Measurements from ENCODE around the gene SNRPN.
A peak's percentile ranks its signal among the peaks of the same experiment; 100 is the strongest.
"Not testable (repeated sequence)": the region's sequence is repeated elsewhere in the genome, so short reads cannot be mapped to it uniquely, and the experiment has no call there.

SNRPN gene

DNA sequence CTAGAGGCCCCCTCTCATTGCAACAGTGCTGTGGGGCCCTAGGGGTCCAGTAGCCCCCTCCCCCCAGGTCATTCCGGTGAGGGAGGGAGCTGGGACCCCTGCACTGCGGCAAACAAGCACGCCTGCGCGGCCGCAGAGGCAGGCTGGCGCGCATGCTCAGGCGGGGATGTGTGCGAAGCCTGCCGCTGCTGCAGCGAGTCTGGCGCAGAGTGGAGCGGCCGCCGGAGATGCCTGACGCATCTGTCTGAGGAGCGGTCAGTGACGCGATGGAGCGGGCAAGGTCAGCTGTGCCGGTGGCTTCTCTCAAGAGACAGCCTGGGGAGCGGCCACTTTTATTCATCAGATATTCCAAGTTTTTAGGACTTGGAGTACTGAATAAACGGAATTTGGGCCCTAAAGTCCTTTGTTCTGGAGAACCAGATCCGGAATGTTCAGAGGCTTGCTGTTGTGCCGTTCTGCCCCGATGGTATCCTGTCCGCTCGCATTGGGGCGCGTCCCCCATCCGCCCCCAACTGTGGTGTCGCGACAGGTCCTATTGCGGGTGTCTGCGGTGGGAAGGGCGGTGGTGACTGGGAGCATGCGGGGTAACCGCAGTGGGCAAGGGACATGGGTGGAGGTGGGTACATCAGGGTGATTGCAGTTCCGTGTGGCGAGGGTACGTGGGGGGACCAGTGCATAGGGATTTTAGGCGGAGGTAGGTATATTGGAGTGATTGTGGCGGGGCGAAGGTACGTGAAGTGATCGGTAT, at the start of gene SNRPN, which contains the start of gene SNURF:
TSS of gene SNRPN (plus strand) at position 205 of the 748 bp plus-strand sequence. CDS start 19,467 bp downstream, outside the sequence.
TSS of gene SNURF (plus strand) at position 205 of the 748 bp plus-strand sequence. CDS start at position 267, 62 bp downstream.
- DNase-seq (ENCODE audit: low spot score) = peak; percentile 60

DNA sequence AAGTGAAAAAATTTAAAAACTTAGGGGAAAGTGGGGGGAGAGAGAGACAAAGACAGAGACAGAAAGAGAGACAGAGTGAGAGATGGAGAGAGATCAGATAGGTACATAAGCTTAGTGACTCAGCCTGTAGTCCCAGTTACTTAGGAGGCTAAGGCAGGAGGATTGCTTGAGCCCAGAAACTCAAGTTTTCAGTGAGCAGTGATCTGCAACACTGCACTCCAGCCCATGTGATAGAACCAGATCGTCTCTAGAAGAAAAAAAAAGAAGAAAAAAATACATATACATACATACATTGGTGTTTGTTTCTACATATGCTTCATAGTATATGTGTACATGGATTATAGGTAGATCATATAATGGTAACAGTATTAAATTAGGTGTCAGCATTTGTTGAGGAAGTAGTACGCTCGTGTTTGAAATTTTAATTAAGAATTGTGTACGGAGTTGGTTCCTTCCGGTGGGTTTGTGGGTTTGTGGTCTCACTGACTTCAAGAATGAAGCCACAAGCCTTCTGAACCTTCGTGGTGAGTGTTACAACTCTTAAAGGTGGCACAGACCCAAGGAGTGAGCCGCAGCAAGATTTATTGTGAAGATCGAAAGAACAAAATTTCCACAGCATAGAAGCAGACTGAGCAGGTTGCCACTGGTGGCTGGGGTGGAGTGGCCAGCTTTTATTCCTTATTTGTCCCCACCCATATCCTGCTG, 38.3 kb upstream of the SNRPN start:
- DNase-seq (ENCODE audit: low spot score) = no peak

DNA sequence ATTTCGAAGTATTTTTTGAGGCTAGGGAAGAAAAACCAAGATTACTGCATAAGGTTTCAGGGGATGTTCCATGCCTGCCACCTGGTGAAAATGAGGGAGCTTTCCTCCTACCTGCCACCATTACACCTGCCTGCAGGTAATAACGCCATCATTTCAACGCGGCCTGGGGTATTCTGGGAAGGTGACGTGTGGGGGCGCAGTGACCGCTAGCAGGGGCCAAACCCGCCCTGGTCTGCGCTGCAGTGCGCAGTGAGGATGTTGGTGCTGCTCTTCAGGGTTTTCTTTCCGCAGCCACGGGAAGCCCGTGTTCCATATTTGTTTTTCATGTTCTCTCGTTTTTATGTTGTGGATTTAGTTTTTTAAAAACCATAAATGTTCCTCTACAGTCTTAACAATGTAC, 37.4 kb upstream of the SNRPN start:
- DNase-seq (ENCODE audit: low spot score) = no peak

DNA sequence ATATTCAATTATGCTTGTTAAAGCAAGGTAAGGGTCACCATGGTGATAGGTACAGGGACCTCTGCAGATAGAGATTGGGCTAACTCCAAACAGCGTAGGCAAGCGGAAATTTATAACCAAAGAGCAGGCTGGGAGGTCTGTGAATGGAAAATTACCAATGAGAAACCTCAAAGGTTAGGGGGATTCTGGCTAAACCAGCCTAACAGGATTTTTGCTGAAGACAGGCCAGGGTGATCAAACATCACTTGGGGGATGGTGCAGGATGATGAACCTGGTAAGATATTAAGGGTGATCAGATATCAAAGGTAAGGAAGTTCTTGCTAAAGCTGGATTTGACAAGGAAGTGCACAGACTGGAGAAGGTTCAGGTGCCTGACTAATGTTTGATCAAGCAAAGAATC, 35.3 kb upstream of the SNRPN start:
- no peak for DNase-seq (ENCODE audit: low spot score)

DNA sequence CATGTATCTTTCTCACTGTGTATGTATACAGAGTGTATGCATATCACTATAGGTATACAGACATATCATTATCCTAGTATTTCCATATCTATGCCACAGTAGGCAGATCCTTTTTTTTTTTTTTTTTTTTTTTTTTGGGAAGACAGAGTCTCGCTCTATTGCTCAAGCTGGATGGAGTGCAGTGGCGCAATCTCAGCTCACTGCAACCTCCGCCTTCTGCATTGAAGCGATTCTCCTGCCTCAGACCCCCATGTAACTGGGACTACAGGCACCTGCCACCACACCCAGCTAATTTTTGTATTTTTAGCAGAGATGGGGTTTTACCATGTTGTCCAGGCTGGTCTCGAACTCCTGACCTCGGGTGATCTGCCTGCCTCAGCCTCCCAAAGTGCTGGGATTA, 32.0 kb upstream of the SNRPN start:
- DNase-seq (ENCODE audit: low spot score) = not testable (repeated sequence)

DNA sequence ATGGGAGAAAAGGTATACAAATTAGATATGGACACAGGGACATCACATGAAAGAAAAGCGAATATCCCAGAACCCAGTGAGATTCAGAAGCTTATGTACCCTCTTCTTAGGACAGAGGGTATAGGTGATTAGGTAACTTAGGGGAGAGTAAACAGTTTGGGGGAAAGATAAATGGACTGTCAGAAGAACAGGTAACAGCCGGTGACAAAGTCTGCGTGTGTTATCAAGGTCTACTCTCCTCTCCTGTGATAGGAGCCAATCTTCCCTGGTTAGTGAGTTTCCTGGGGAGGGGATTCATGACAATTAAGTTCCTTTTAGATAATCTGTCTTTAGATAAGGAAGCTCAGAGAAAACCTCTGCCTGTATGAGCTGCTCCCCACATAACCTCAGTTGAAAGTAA, 30.6 kb upstream of the SNRPN start:
- DNase-seq (ENCODE audit: low spot score) = no peak

DNA sequence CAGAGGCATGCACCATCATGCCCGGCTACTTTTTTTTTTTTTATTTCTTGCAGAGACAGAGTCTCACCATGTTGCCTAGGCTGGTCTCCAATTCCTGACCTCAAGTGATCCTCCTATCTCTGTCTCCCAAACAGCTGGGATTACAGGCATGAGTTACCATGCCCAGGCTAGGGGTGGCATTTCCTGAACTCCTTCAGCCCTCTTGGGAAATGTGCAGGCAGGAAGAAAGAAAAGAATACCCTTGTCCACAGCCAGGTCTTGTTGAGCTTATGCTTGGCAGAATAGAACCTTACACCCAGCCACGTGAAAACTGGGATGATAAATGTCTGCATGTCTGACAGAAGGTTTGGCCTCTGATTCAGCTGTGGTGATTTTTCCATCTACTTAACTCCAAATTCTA, 30.2 kb upstream of the SNRPN start:
- DNase-seq (ENCODE audit: low spot score) = no peak

DNA sequence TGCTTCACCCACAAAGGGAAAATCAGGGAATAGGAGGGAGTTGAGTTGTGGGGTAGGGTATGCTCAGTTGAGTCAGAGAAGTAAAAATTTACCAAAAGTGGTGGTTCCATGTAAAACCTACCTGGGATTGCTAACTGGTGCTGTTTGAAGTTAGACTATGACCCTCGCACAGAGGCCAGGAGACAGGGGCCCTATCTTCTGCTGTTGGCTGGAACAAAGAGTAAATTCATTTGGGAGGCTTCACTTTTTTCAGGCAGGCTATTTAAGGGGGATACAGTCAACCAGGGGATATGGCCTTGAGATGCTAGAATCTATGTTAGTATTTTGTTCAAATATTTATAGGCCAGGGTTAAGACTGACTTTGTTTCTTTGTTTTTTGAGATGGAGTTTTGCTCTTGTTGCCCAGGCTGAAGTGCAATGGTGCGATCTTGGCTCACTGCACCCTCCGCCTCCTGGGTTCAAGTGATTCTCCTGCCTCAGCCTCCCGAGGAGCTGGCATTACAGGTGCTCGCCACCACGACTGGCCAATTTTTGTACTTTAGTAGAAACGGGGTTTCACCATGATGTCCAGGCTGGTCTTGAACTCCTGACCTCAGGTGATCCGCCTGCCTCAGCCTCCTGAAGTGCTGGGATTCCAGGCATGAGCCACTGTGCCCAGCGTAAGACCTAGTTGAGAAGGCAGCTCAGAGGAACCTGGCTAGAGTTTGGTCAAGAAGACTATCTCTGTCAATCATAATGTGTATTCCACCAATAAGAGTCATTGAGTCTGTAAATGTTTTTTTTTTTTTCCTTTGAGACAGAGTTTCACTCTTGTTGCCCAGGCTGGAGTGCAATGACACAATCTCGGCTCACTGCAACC, 22.7 kb upstream of the SNRPN start:
- not testable (repeated sequence) for DNase-seq (ENCODE audit: low spot score)

DNA sequence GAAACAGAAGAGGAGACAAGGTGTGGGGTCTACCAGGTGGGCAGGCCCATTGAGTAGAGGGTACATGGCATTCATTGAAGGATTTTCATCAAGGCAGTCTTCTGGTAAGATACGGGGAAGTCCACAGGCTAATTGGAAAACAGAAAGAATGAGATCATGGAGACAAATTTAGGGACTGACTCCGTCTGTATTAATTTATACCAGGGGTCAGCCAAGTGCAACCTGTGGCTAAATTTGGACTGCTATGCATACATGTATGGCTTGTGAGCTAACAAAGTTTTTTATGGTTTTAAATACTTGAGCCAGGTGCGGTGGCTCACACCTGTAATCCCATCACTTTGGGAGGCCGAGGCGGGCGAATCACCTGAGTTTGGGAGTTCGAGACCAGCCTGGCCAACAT, 21.1 kb upstream of the SNRPN start:
- DNase-seq (ENCODE audit: low spot score) = no peak

DNA sequence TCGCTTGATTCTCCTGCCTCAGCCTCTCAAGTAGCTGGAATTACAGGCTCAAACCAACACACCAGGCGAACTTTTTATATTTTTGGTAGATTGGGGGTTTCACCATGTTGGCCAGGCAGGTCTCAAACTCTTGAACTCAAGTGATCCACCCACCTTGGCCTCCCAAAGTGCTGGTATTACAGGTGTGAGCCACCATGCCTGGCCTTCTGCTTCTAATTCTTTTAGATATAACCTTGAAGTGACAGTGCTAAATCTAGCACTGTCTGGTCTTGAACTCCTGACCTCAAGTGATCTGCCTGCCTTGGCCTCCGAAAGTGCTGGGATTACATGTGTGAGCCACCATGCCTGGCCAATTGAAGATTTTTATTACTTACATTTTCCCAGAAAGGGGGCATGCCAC, 16.6 kb upstream of the SNRPN start:
- not testable (repeated sequence) for DNase-seq (ENCODE audit: low spot score)

DNA sequence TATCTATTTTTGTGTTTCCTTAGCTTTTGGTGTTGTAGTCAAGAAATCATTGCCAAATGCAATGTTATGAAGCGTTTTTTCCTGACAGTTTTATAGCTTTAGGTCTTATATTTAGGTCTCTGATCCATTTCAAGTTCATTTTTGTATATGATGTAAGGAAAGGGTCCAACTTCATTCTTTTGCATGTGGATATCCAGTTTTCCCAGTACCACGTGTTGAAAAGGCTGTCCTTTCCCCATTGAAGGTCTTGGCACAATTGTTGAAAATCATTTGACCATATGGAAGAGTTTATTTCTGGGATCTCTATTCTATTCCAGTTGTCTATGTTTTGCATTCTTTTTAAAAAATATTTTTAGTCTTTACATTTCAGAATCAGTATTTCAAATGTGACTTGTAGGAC, 14.6 kb upstream of the SNRPN start:
- DNase-seq (ENCODE audit: low spot score) = no peak

DNA sequence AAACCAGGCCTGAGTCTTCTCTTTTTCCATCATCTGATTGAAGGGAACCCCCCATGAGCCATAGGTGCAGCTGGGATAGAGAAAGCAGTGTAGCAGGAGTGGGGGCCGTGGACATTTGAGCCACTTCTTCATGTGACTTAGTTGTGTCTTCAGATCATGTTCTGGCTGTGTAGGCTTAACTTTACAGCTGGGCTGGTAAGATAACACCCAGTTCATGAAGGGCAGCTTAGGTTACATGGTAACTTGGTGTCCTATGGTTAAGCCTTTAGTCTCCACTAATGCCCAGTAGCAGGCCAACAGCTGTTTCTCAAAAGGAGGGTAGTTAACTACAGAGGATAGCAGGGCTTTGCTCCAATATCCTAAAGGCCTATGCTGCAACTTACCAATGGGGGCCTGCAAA, 11.4 kb upstream of the SNRPN start:
- no peak for DNase-seq (ENCODE audit: low spot score)

DNA sequence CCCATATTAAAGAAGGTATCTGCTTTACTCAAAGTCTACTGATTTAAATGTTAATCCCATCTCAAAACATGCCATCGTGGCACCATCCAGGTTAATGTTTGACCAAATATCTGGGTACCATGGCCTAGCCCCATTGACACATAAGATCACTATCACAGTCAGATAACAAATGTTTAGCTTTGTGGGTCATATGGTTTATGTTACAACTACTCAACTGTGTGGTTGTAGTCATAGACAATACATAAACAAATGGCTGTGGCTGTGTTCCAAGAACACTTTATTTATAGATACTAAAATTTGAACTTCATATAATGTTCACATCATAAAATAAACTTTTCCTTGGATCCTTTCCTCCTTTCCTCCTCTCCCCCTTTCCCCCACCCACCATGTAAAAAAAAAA, 9.8 kb upstream of the SNRPN start:
- DNase-seq (ENCODE audit: low spot score) = no peak

DNA sequence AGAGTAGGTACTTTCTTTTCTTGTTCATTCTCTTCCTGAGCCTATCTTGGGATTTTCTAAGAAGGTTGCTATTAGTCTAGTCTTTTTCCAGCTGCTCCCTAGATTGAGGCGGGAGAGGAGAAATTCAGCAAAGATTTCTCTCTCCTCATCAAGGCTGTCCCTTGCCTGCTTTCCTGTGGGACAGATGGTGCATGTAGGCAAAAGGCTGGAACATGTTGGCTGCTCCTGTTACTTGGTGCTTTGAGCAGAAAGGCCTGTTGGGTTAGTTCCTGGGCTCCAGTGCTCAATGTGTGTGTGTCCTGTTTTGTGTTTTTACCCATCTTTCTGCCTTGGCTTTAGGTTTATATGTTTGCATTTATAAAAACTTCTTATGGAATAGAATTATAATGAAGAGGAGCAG, 9.1 kb upstream of the SNRPN start:
- no peak for DNase-seq (ENCODE audit: low spot score)

DNA sequence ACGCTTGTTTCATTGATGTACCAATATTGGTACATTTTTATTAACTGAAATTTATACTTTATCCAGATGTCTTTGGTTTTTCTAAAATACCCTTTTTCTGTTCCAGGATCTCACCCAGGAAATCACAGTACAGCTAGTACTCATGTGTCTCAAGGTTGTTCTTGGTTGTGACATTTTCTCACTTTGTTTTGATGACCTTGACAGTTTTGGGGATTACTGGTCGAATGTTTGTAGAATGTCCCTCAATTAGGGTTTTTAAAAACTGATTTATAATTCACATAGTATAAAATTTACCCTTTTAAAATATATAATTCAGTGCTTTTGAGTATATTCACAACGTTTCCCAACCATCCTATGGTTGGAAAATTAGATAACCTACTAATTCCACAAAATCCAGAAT, 6.3 kb upstream of the SNRPN start:
- DNase-seq (ENCODE audit: low spot score) = no peak

DNA sequence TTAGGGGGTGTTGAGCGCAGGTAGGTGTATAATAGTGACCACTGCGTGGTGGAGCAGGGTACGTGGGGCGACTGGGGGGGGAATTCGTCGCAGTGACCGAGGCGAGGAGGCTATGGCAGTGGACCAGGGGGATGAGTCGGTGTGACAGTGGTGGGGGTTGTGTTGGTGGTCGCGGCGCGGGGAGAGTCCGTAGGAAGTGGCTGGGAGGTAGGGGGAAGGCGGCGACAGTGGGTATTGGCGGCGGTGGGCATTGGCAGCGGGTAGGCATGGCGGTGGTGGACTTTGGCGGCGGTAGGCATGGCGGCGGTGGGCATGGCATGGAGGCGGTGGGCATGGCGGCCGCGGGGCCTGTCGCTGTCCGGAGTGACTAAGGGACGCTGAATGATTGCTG, 739 bp downstream of the SNRPN start:
- peak; percentile 2 for DNase-seq (ENCODE audit: low spot score)

DNA sequence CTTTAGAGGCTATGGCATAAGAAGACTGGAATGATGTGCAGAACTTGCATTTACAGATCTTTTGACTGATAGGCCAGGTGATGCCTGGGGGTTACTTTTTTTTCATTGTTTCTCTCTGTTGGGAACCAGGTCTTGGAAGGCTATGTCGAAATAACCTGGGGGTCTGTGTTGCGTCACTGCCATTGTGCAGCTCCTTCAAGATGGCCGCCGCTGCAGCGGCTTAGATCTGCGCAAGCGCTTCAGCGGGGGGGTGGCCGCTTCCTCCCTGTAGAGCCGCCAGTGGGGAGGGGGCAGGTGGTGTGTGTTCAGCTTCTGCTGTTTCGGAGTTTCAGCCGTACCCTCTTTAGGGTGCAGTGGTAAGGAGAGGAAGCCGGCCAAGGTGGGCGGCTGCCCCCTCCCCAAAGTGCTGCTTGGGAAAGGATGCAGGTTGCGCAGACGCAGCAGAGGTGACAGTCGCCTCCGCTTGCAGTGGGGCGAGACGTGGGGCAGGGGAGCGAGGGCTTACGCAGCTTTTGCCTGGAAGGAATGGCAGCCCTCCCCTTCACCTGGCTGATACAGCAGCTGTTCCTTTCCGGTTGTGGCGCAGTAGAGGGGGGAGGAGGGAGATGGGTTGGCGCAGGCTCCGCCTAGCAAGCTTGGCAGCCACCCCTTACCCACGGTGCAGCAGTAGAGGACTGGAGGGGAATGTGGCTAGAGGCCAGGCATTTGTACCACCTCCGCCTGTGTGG, 1.5 kb downstream of the SNRPN start:
- DNase-seq (ENCODE audit: low spot score) = peak; percentile 78

DNA sequence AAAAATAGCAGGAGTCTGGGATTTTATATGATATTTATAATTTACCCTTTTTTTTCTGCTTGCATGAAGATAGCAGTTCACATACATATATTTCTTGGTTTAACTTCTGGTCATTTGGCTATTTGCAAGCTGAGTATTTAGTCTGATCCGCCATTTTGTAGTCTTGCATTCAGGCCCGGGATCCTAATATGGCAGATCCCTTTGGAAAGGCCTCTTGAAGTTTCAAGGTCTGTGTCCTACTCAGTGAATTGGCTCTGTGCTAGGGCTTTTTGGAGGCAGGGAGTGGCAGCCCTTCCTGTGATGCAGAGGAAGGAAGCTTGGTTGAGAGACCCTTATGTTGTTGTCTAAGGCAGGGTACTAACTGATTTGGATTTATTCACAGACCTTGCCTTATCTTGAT, 2.9 kb downstream of the SNRPN start:
- no peak for DNase-seq (ENCODE audit: low spot score)

DNA sequence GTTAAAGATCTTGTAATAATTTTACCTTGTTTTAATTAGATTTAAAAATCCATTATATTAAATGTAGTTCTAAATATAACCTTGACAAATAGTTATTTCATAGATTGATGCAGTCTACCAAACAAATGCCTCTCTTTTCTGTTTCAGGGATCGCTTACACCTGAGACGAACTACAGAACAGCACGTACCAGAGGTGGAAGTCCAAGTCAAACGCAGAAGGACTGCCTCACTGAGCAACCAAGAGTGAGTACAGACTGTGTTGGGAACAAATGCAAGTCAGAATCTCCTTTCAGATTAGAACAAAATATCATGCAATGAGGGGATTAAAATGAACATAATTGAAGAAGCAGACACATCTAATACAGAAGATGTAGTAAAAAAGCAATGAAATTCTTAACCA, 7.2 kb downstream of the SNRPN start:
- no peak for DNase-seq (ENCODE audit: low spot score)

DNA sequence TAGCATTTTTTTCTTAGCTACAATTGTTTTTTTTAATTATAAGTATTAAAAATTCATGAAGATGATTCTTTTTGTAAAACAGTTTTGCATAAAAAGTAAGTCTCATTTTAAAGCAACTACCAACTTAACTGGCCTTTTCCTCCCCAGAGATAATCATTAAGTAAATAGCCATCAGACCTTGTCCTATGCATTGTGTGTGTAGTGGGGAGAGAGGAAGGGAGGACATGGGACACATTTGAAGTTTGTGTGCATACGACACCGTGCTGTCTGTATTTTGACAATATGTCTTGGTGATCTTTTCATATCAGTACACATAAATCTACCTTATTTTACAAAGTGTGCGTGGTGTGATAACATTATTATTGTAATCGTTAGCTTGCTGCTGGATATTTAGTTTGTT, 8.1 kb downstream of the SNRPN start:
- no peak for DNase-seq (ENCODE audit: low spot score)

DNA sequence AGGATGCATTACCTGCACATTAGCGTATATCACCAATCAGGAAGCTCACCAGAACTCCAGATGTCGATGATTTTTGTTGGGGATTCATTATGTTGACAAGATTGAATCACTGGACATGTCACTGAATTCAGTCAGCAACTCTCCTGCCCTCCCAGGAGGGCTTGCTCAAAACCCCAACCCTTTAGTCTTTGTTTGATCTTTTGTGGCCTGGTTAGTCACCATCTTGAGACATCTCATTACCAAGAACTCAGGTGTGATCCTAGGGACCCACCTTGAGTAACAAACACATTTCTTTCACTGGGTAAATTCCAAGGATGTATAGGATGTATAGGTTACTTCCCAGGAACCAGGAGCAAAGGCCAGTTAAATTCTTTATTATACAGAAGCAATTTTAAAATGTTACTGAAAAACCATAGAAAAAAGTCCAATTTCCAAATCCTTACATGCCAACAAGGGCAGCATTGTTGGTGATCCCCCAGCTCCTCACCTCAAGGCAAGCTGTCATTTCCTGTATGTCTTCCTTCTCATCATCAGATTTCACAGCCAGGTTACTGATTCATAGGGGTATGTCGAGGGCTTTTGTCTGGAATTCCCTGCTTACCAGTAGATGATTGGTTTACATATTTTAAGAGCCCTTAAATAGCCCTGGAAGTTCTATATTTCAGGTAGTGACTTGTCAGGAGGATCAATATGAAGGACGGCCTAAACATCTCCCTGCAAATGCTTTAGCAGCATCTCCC, 11.7 kb downstream of the SNRPN start:
- no peak for DNase-seq (ENCODE audit: low spot score)
